Neuronal stem cell (in vitro differentiated cells): ENCODE results near the gene RNH1.

Experiments used
- DNase-seq: peaks from one replicate; pipeline ENCODE4 v3.0.0-alpha.2; 2013; ENCODE audit warnings: low spot score
- H2AFZ ChIP-seq: one replicate; pipeline ENCODE4 v1.6.1; 2013; ENCODE audit warnings: mild to moderate bottlenecking, low read length, inconsistent platforms
- H2AK5ac ChIP-seq: 2 replicates; pipeline ENCODE4 v1.6.1; 2013; ENCODE audit warnings: low read depth, mild to moderate bottlenecking, inconsistent platforms, low read length, moderate library complexity, mixed read lengths
- H2BK120ac ChIP-seq: 2 replicates; pipeline ENCODE4 v1.6.1; 2013; ENCODE audit warnings: low read depth, mild to moderate bottlenecking, inconsistent platforms, low read length, moderate library complexity, mixed read lengths
- H2BK12ac ChIP-seq: one replicate; pipeline ENCODE4 v1.6.1; 2013; ENCODE audit warnings: low read length, inconsistent platforms
- H2BK15ac ChIP-seq: 2 replicates; pipeline ENCODE4 v1.6.1; 2013; ENCODE audit warnings: mild to moderate bottlenecking, low read length, inconsistent platforms, mixed read lengths
- H2BK5ac ChIP-seq: one replicate; pipeline ENCODE4 v1.6.1; 2013; ENCODE audit warnings: inconsistent platforms, mild to moderate bottlenecking, low read length, moderate library complexity
- H3K14ac ChIP-seq: one replicate; pipeline ENCODE4 v1.6.1; 2013; ENCODE audit warnings: low read length, inconsistent platforms
- H3K18ac ChIP-seq: 2 replicates; pipeline ENCODE4 v1.6.1; 2013; ENCODE audit warnings: low read length, inconsistent platforms
- H3K23ac ChIP-seq: 2 replicates; pipeline ENCODE4 v1.6.1; 2013; ENCODE audit warnings: low read depth, mild to moderate bottlenecking, mixed read lengths, low read length, inconsistent platforms; ENCODE audit not compliant: poor library complexity
- H3K27ac ChIP-seq: replicated peaks from 3 replicates; pipeline ENCODE4 v1.5.1; 2013; ENCODE audit warnings: low read length, inconsistent platforms
- H3K27me3 ChIP-seq, 3 experiments: 2 replicates each; pipeline ENCODE4 v1.6.1; 2013; ENCODE audit warnings: low read length in 3 of 3, mild to moderate bottlenecking in 2 of 3, inconsistent platforms in 1 of 3, low read depth in 1 of 3, mixed read lengths in 1 of 3, moderate library complexity in 1 of 3; ENCODE audit not compliant: control insufficient read depth in 3 of 3, insufficient read depth in 3 of 3
- H3K36me3 ChIP-seq, 2 donors: replicated peaks in 1 of 2; 2 replicates each; pipeline ENCODE4 v1.6.1; 2013; ENCODE audit warnings: low read length in 2 of 2; ENCODE audit not compliant: control insufficient read depth in 2 of 2, insufficient read depth in 2 of 2
- H3K4ac ChIP-seq: 2 replicates; pipeline ENCODE4 v1.6.1; 2013; ENCODE audit warnings: inconsistent platforms, mild to moderate bottlenecking, low read length, moderate library complexity
- H3K4me1 ChIP-seq, 2 donors: 1 replicate in 1 of 2; 2 replicates in 1 of 2; pipeline ENCODE4 v1.6.1; 2013; ENCODE audit warnings: low read length in 2 of 2, low read depth in 1 of 2; ENCODE audit not compliant: control insufficient read depth in 2 of 2, insufficient read depth in 1 of 2
- H3K4me2 ChIP-seq: one replicate; pipeline ENCODE4 v1.6.1; 2013; ENCODE audit warnings: mild to moderate bottlenecking, low read length, inconsistent platforms; ENCODE audit not compliant: insufficient read depth, poor library complexity, severe bottlenecking
- H3K4me3 ChIP-seq, 2 donors: 2 replicates each; pipeline ENCODE4 v1.5.1; 2013; ENCODE audit warnings: low read length in 2 of 2, mild to moderate bottlenecking in 2 of 2, inconsistent platforms in 1 of 2, moderate library complexity in 1 of 2
- H3K79me1 ChIP-seq: one replicate; pipeline ENCODE4 v1.6.1; 2013; ENCODE audit warnings: low read depth, mild to moderate bottlenecking, inconsistent platforms, low read length, moderate library complexity
- H3K9ac ChIP-seq: one replicate; pipeline ENCODE4 v1.6.1; 2013; ENCODE audit warnings: mild to moderate bottlenecking, low read depth, low read length, inconsistent platforms; ENCODE audit not compliant: poor library complexity
- H3K9me3 ChIP-seq, 2 donors: replicated peaks in 1 of 2; 2 replicates each; pipeline versions ENCODE3 to v1.6.1; 2013; ENCODE audit warnings: low read length in 2 of 2, mild to moderate bottlenecking in 2 of 2, inconsistent platforms in 1 of 2, low read depth in 1 of 2, mixed read lengths in 1 of 2, moderate library complexity in 1 of 2; ENCODE audit not compliant: control insufficient read depth in 2 of 2, insufficient read depth in 1 of 2
- H4K8ac ChIP-seq: one replicate; pipeline ENCODE4 v1.6.1; 2013; ENCODE audit warnings: low read depth, mild to moderate bottlenecking, inconsistent platforms, low read length, moderate library complexity
- H4K91ac ChIP-seq: one replicate; pipeline ENCODE4 v1.6.1; 2013; ENCODE audit warnings: low read length, low read depth, mild to moderate bottlenecking, inconsistent platforms; ENCODE audit not compliant: poor library complexity
- WGBS, 2 donors: extraction: QIAGEN DNeasy Blood & Tissue Kit; methylation state at CpG; one replicate each; pipeline ENCODE4 v1.1.7; 2013; ENCODE audit warnings: missing lambda C conversion rate in 2 of 2, mixed read lengths in 1 of 2; ENCODE audit not compliant: insufficient read length in 2 of 2, insufficient replicate concordance in 1 of 2; ENCODE audit errors: extremely low coverage in 2 of 2; 5-methylcytosine and 5-hydroxymethylcytosine counted together

RNH1 gene

DNA sequence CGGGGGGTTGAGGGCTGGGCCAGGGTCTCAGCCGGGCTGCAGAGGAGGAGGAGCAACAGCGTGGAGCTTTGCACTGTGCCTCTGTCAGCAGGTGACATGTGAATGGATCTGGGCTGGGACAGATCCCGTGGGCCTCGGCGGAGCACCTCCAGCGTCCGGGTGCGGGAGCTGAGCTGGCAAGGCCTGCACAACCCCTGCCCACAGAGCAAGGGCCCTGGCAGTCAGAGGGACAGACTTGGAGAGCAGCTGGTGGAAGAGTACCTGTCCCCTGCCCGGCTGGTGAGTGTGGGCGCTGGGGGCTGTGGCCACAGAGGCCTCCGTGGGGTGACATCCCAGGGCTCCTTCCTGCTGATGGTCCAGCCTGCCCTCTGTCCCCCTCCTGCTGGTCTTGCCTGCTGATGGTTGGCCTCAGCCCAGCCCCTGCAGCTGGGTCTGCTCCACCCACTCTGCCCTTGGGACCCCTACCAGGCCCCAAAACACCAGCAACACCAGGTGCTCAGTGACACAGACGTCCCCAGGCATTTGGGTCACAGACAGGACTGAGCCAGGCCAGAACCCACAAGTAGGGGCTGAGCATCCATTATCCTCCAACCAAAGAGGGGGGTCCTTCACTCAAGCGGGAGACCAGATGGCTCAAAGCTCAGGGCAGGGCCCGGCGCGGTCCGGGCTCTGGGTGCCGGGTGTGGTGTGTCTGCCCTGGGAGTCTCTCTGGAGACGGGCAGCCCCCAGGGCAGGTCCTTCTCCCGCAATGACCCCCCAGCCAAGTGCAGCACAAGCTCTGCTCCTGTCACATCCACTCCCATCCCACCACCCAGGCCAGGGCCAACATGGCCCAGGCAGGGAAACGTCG lies 33.8 kb upstream of the RNH1 start:
- H3K36me3 ChIP-seq, result no peaks in the 10 kb centered on the region
- H2BK120ac ChIP-seq, result no peak overlapping the region
- H3K9ac ChIP-seq, result peak overlapping the region; percentile 21
- peak overlapping the region; percentile 40 for H2AFZ ChIP-seq
- H3K18ac ChIP-seq, result peak overlapping the region; percentile 83
- WGBS, 2 donors, result no CpG with 5 or more reads among the region's 23 CpGs
- H3K4ac ChIP-seq, result no peak overlapping the region
- H3K14ac ChIP-seq, result peak overlapping the region; percentile 39
- peaks cover 0 to 27% (median 4%) of the 10 kb centered on the region in 3 experiments for H3K27me3 ChIP-seq
- no peak for DNase-seq
- H3K79me1 ChIP-seq, result peaks cover 3% of the 10 kb centered on the region
- H3K4me2 ChIP-seq, result no peak overlapping the region
- no peaks in the 10 kb centered on the region for H3K9me3 ChIP-seq
- peak overlapping the region; percentile 99 for H2AK5ac ChIP-seq
- H2BK12ac ChIP-seq, result peak overlapping the region; percentile 33
- peak overlapping the region; percentile 73 for H3K23ac ChIP-seq
- H3K4me1 ChIP-seq, result peaks cover 12 to 19% of the 10 kb centered on the region in 2 donors
- H2BK5ac ChIP-seq, result peak overlapping the region; percentile 42
- peak overlapping the region; percentile 43 for H4K8ac ChIP-seq
- H3K4me3 ChIP-seq, result no peak overlapping the region
- H3K27ac ChIP-seq, result no peak overlapping the region
- H2BK15ac ChIP-seq, result peak overlapping the region; percentile 67
- H4K91ac ChIP-seq, result no peak overlapping the region

DNA sequence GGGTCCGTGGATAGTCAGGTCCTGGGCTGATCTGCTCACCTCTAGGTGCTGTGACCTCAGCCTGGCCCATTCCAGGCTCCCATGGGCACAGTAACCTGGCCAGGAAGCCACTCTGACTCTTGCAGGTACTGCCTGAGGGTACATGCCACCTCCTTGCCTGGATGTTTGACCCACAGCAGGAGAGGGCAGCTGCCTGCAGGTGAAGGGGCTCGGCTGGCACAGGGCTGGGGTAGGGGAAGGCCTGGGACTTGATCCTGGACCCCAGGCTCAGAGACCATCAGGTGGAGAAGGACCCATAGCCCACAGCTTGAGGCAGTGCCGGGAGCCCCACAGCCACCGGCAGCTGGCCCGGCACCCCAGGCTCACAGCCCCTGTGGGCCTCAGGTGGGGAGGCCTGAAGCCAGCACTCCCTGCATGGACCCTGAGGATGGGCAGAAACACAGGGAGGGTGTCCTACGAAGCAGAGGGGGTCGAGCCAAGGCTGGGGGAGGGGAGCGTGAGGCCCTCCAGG lies 33.0 kb upstream of the RNH1 start:
- Histone ChIP-seq H2BK15ac (peak overlapping the region; percentile 67), H3K4ac (peak overlapping the region; percentile 53), H3K36me3 (no peaks in the 10 kb centered on the region), H3K18ac (peak overlapping the region; percentile 27), H2BK5ac (peak overlapping the region; percentile 42), H3K9ac (peak overlapping the region; percentile 81), H2BK120ac (no peak overlapping the region), H3K4me1 (peaks cover 12 to 19% of the 10 kb centered on the region in 2 donors), H3K4me2 (no peak overlapping the region), H4K8ac (no peak overlapping the region), H2BK12ac (peak overlapping the region; percentile 75), H3K14ac (peak overlapping the region; percentile 63), H3K9me3 (no peaks in the 10 kb centered on the region), H4K91ac (peak overlapping the region; percentile 72), H3K23ac (no peak overlapping the region), H2AK5ac (peak overlapping the region; percentile 99), H2AFZ (peak overlapping the region; percentile 40), H3K27ac (no peak overlapping the region), H3K79me1 (peaks cover 3% of the 10 kb centered on the region), H3K4me3 (no peak overlapping the region), H3K27me3 (peaks cover 0 to 27% (median 4%) of the 10 kb centered on the region in 3 experiments)
- no CpG with 5 or more reads among the region's 8 CpGs for WGBS, 2 donors
- no peak for DNase-seq

DNA sequence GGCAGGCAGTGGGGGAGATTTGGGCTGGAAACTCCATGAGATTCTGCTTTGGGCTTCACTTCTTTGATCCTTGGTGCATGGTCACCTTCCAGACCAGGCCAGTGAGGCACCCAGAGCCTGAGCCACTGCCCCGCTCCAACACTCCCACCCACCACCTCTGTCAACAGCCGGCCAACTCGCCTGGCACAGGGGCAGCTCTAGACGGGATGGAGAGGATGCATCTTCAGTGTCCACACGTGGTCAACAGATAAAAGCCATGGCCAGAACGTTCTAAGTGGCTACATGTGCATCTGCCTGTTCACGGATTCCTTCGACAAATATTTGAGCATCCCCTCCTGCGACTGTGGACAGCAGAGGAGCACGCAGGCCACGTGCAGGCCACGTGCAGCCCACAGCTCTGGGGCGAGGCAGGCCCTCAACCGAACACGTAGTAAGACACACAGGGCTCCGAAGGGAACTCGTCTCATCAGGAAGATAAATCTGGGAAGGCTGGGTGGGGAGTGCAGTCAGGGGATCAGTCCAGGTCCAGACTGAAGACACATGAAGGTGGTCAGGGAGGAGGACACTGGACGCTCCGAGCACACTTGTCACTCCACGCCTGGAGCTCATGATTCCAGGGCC lies 31.5 kb upstream of the RNH1 start:
- H4K8ac ChIP-seq, result no peak overlapping the region
- peak overlapping the region; percentile 100 for H2BK15ac ChIP-seq
- H3K9me3 ChIP-seq, result no peaks in the 10 kb centered on the region
- H3K79me1 ChIP-seq, result peaks cover 12% of the 10 kb centered on the region
- H2AK5ac ChIP-seq, result peak overlapping the region; percentile 99
- H3K4me2 ChIP-seq, result no peak overlapping the region
- peak overlapping the region; percentile 24 for H3K9ac ChIP-seq
- peak overlapping the region; percentile 2 for H3K14ac ChIP-seq
- DNase-seq, result no peak
- H3K27me3 ChIP-seq, result peaks cover 0 to 27% (median 4%) of the 10 kb centered on the region in 3 experiments
- peak overlapping the region; percentile 53 for H3K18ac ChIP-seq
- no peak overlapping the region for H3K4me3 ChIP-seq
- no peak overlapping the region for H2AFZ ChIP-seq
- peak overlapping the region; percentile 44 for H2BK5ac ChIP-seq
- no peak overlapping the region for H4K91ac ChIP-seq
- no peak overlapping the region for H2BK12ac ChIP-seq
- H2BK120ac ChIP-seq, result peak overlapping the region; percentile 87
- WGBS, 2 donors, result no CpG with 5 or more reads among the region's 20 CpGs
- peak overlapping the region; percentile 85 for H3K4ac ChIP-seq
- peaks cover 5% of the 10 kb centered on the region in 2 donors for H3K36me3 ChIP-seq
- peaks cover 18 to 24% of the 10 kb centered on the region in 2 donors for H3K4me1 ChIP-seq
- H3K23ac ChIP-seq, result peak overlapping the region; percentile 75
- no peak overlapping the region for H3K27ac ChIP-seq
